Gastrocnemius medialis (tissue), 4 donors: ENCODE results near the gene BSN. TPM values are rescaled to one million over a fixed set of nuclear protein-coding genes. Genes with fewer than 3 reads are reported as not detected.

ENCODE experiments used
- ATAC-seq, 2 donors: fragments of 150-250 bp; one replicate each; pipeline ENCODE4 v1.9.1; 2016
- DNase-seq, 2 donors: peaks; one replicate each; pipeline ENCODE4 v3.0.0-alpha.2; 2019
- H3K27ac ChIP-seq, 4 donors: fragments of 200-600 bp; sonication (generic); 1 replicate in 1 of 4; 2 replicates in 3 of 4; pipeline ENCODE4 v1.5.1; 2016 to 2018; ENCODE audit warnings: mild to moderate bottlenecking in 2 of 4, moderate library complexity in 1 of 4
- H3K27me3 ChIP-seq, 3 donors: fragments of 200-600 bp; sonication (generic) in 2 of 3; 1 replicate in 1 of 3; 2 replicates in 2 of 3; pipeline versions ENCODE4 v1.5.1 to v1.6.0; 2016 to 2019; ENCODE audit warnings: mild to moderate bottlenecking in 1 of 3, moderate library complexity in 1 of 3
- H3K36me3 ChIP-seq, 2 donors: fragments of 200-600 bp; sonication (generic) in 1 of 2; one replicate each; pipeline ENCODE4 v1.5.1; 2017 to 2018
- H3K4me1 ChIP-seq, 2 donors: fragments of 200-600 bp; sonication (generic) in 1 of 2; one replicate each; pipeline ENCODE4 v1.5.1; 2016 to 2017; ENCODE audit warnings: mild to moderate bottlenecking in 2 of 2
- H3K4me3 ChIP-seq, 4 donors: fragments of 200-600 bp; sonication (generic) in 3 of 4; 1 replicate in 1 of 4; 2 replicates in 3 of 4; pipeline ENCODE4 v1.5.1; 2016 to 2019; ENCODE audit warnings: mild to moderate bottlenecking in 2 of 4
- H3K9me3 ChIP-seq, 3 donors: fragments of 200-600 bp; sonication (generic) in 2 of 3; 1 replicate in 1 of 3; 2 replicates in 2 of 3; pipeline ENCODE4 v1.5.1; 2016 to 2019
- POLR2A ChIP-seq, 2 donors: fragments of 450-650 bp; IDR thresholded peaks; one replicate each; pipeline ENCODE4 v1.6.1; 2017; ENCODE audit warnings: antibody characterized with exemption in 2 of 2, mild to moderate bottlenecking in 2 of 2, moderate library complexity in 2 of 2
- in situ Hi-C, 4 donors: fragments of 200-750 bp; cut with MboI; loops; one replicate each; pipeline versions ENCODE4 v1.15.0 to v1.8.0; 2017; ENCODE audit warnings: low sequenced_read_pairs in 4 of 4
- intact Hi-C: fragments of 100-400 bp; cut with DNase I; formaldehyde crosslinking; loops from one replicate; pipeline ENCODE4 v1.15.1; 2023; ENCODE audit warnings: low total_unique reads
- total RNA-seq, 4 donors: library from RNA; depleted of rRNA; stranded (reverse); fragments of >200 nt; gene quantifications; one replicate each; pipeline versions ENCODE4 v1.1.0 to v1.2.3, GENCODE V29; 2016
- TF ChIP-seq, protein P1 (sequence below), 5 experiments: fragments of 450-650 bp in 3 of 5; fragments of 200-600 bp in 2 of 5; sonication (generic) in 2 of 5; IDR thresholded peaks in 4 of 5; conservative IDR thresholded peaks in 1 of 5; 1 replicate in 4 of 5; 2 replicates in 1 of 5; pipeline ENCODE4 v1.5.1; 2016 to 2019; ENCODE audit warnings: antibody characterized with exemption in 5 of 5, mild to moderate bottlenecking in 3 of 5, moderate library complexity in 3 of 5

BSN gene
- total RNA-seq, 4 donors from 2014 or later, result 0.10 to 0.24 (median 0.21) TPM

DNA sequence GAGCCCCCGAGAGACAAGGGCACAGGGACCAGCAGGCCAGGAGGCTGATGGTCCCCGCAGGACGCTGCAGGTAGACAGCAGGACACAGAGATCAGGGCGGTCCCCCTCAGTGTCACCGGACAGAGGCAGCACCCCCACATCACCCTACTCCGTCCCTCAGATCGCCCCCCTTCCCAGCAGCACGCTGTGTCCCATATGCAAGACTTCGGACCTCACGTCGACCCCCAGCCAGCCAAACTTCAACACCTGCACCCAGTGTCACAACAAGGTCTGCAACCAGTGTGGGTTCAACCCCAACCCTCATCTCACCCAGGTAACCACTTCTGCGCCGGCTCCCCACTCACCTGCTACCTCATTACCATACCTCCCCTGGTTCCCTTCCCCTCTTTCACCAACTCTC is 70.8 kb downstream of the BSN start:
- no peaks in the 10 kb centered on the region for H3K9me3 ChIP-seq
- in situ Hi-C loops, result no loop called here
- TF ChIP-seq, protein P1, sequence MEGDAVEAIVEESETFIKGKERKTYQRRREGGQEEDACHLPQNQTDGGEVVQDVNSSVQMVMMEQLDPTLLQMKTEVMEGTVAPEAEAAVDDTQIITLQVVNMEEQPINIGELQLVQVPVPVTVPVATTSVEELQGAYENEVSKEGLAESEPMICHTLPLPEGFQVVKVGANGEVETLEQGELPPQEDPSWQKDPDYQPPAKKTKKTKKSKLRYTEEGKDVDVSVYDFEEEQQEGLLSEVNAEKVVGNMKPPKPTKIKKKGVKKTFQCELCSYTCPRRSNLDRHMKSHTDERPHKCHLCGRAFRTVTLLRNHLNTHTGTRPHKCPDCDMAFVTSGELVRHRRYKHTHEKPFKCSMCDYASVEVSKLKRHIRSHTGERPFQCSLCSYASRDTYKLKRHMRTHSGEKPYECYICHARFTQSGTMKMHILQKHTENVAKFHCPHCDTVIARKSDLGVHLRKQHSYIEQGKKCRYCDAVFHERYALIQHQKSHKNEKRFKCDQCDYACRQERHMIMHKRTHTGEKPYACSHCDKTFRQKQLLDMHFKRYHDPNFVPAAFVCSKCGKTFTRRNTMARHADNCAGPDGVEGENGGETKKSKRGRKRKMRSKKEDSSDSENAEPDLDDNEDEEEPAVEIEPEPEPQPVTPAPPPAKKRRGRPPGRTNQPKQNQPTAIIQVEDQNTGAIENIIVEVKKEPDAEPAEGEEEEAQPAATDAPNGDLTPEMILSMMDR (IDR thresholded peaks at IDR 0.05 in 4 of 5, conservative IDR thresholded peaks at IDR 0.05 in 1 of 5), result no peak
- no peak for TF ChIP-seq POLR2A (IDR thresholded peaks at IDR 0.05)

DNA sequence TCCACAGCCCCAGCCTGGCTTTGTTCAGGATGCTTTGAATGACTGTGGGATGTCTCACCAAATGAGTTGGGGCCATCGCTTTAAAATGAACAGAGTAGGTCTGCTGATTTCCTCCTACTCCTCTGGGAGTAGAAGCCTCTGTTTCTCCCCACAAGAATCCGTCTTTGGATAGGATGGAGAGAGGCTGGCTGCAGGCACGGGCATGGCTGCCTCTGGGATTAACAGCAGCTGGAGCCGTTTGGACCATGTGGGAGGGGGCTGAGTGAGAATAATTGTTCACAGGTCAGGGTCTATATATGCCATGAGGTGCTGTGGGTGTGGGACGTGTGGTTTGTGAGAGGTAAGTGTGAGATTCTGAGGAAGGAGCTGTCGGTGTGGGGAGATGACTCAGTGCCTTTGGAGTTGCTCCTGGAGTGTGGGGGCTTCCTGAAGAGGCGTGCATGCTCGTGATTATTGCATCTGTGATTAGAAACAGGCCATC is 71.9 kb downstream of the BSN start:
- DNase-seq (no peak), ATAC-seq (no peak)
- H3K9me3 ChIP-seq, result no peaks in the 10 kb centered on the region
- intact Hi-C loops (no loop called here), in situ Hi-C loops (no loop called here)
- H3K4me1 ChIP-seq, result no peaks in the 10 kb centered on the region
- H3K27me3 ChIP-seq, result no peaks in the 10 kb centered on the region
- H3K27ac ChIP-seq, result no peak overlapping the region
- TF ChIP-seq, protein P1 (IDR thresholded peaks at IDR 0.05 in 4 of 5, conservative IDR thresholded peaks at IDR 0.05 in 1 of 5), result no peak
- no peak for TF ChIP-seq POLR2A (IDR thresholded peaks at IDR 0.05)
- H3K4me3 ChIP-seq, result no peak overlapping the region
- H3K36me3 ChIP-seq, result no peaks in the 10 kb centered on the region

More for the DNA sequence above, 70.8 kb downstream of the BSN start:
- ATAC-seq (no peak), DNase-seq (no peak)
- no peaks in the 10 kb centered on the region for H3K4me1 ChIP-seq
- H3K27me3 ChIP-seq, result no peaks in the 10 kb centered on the region
- H3K4me3 ChIP-seq, result no peak overlapping the region
- intact Hi-C loops, result no loop called here
- H3K27ac ChIP-seq, result no peak overlapping the region
- no peaks in the 10 kb centered on the region for H3K36me3 ChIP-seq

DNA sequence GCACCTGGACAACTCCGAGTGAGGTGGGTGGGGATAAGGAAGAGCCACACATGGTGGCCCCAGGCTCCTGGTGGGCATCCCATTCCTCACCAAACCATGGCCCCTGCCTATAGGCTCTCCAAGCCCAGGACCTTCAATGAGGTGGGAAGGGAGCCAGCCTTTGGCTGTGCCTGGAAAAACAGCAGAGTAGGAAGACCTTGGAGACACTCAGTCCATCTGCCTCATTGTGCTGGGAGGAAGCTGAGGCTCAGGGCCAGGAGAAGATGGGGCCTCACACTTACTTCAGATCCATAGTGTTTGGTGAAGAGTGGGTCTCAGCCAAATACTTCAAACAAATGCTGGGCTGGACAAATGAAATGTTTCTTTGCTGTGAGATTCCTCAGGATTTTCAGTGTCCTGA is 72.5 kb downstream of the BSN start:
- H3K4me3 ChIP-seq, result no peak overlapping the region
- ATAC-seq (no peak), DNase-seq (no peak)
- no peaks in the 10 kb centered on the region for H3K36me3 ChIP-seq
- TF ChIP-seq, protein P1 (IDR thresholded peaks at IDR 0.05 in 4 of 5, conservative IDR thresholded peaks at IDR 0.05 in 1 of 5), result no peak
- no peak for TF ChIP-seq POLR2A (IDR thresholded peaks at IDR 0.05)
- H3K4me1 ChIP-seq, result no peaks in the 10 kb centered on the region
- intact Hi-C loops, result no loop called here
- H3K9me3 ChIP-seq, result no peaks in the 10 kb centered on the region
- no peak overlapping the region for H3K27ac ChIP-seq
- no peaks in the 10 kb centered on the region for H3K27me3 ChIP-seq
- in situ Hi-C loops, result no loop called here

DNA sequence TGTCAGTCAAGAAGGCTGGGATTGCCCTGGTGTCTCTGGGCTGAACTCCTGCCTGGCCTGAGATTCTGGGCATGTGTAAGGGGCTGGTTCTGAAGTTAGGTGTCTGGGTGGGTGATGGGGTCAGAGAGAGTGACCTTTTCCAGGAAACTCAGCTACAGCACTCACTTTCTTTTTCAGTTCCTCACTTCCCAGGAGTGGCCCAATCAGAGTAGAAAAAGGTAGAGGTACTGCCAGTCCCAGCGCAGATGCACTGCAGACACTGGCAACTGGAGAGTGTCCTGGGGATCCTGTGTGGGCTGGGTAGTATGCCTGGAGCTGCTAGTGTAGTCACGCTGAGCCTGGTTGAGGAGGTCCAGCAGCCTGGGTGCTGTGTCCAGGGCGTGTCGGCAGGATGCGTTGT is 73.4 kb downstream of the BSN start:
- no peak for TF ChIP-seq POLR2A (IDR thresholded peaks at IDR 0.05)
- TF ChIP-seq, protein P1 (IDR thresholded peaks at IDR 0.05 in 4 of 5, conservative IDR thresholded peaks at IDR 0.05 in 1 of 5), result no peak
- ATAC-seq (no peak), DNase-seq (no peak)
- Histone ChIP-seq H3K9me3 (no peaks in the 10 kb centered on the region), H3K4me3 (no peak overlapping the region), H3K4me1 (no peaks in the 10 kb centered on the region), H3K27me3 (no peaks in the 10 kb centered on the region), H3K36me3 (no peaks in the 10 kb centered on the region), H3K27ac (no peak overlapping the region)
- intact Hi-C loops, result no loop called here
- in situ Hi-C loops, result no loop called here

DNA sequence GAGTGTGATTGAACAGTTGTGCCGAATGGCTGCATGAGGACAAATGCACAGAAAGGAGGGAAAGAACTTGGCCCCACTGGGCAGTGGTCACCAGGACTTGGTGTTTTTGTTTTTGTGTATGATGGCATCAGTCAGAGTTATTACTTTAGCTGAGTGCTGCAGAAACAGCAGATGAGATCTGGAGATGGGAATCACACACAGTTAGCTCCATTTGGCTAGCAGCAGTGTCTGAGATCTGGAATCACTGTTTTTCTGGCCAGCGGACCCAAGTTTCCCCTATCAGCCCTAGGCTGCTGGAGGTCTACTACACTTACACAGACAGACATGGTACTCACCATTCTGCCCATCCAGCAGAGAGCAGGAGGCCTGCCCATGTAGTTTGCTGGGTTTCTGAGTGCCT is 74.0 kb downstream of the BSN start:
- H3K27ac ChIP-seq, result no peak overlapping the region
- DNase-seq (no peak), ATAC-seq (no peak)
- no peaks in the 10 kb centered on the region for H3K36me3 ChIP-seq
- intact Hi-C loops (no loop called here), in situ Hi-C loops (no loop called here)
- no peak overlapping the region for H3K4me3 ChIP-seq
- no peaks in the 10 kb centered on the region for H3K27me3 ChIP-seq
- no peaks in the 10 kb centered on the region for H3K4me1 ChIP-seq
- H3K9me3 ChIP-seq, result no peaks in the 10 kb centered on the region
- no peak for TF ChIP-seq POLR2A (IDR thresholded peaks at IDR 0.05)
- TF ChIP-seq, protein P1 (IDR thresholded peaks at IDR 0.05 in 4 of 5, conservative IDR thresholded peaks at IDR 0.05 in 1 of 5), result no peak
